Anterior cingulate cortex (tissue), 58 donors: ENCODE measurements around the gene TMEM181.

Experiments used
- DNase-seq, 58 donors: peaks; one replicate each; lab custom pipeline; 2025; lab: John Stamatoyannopoulos, UW

Gene TMEM181

GRCh38 chr6:158559338-158559894 lies 475 bp upstream of the TMEM181 start:
- DNase-seq: no peak

DNA sequence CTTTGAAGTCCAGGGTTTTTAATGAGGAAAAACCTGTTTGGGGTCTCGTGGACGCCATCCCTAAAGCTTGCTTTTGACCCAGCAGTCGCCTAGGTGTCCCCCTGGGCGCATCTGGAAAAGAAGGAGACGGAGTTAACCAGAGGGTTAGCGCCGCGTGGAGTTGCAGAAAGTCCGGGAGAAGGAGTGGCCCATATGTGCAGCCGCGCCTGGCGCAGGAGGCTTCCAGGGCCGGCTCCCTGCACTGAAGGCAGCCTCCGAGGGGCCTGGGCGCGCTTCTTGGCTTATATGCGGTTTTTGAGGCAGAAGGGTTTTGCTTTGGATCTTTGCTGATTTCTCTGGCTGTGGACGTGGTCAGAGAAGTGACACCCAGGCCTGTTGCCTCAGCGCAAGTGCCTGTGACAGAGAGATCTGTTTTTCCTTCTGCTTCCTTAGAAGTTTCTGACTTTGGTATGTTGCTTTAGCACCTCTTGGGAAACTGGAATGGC lies 987 bp downstream of the TMEM181 start:
- no peak for DNase-seq

DNA sequence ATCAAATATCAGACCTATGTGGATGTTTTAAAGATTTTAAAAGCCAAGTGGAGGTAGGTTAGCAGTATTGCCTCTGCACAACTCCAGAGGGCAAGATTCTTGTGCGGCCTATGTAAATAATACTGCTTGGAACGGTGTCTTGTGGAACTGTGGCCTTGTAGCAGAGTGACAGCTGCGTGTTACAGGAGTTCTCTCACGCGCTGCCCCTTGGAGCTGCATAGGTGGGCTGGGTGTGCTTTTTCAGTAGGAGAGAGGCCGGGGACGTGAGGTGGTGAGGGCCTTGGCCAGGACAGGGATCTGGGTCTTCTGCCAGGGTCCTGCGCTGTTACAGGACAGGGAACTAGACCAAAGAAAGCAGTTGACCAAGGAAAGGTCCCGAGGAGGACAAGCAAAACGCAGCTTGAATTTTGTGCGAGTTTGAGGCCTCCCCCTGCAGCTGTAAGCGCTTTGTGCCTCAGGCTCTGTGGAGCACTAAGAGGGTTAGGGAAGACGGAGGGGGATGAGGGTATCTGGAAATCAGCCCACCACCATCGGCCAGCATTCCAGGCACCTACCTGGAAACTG lies 1.5 kb downstream of the TMEM181 start:
- no peak for DNase-seq

GRCh38 chr6:158561938-158562337 lies 2.0 kb downstream of the TMEM181 start:
- DNase-seq: no peak

GRCh38 chr6:158564243-158565121 lies 4.6 kb downstream of the TMEM181 start:
- DNase-seq: no peak

- no peak for DNase-seq
These were observed 5.2 kb downstream of the TMEM181 start for GRCh38 chr6:158565122-158565429.

DNA sequence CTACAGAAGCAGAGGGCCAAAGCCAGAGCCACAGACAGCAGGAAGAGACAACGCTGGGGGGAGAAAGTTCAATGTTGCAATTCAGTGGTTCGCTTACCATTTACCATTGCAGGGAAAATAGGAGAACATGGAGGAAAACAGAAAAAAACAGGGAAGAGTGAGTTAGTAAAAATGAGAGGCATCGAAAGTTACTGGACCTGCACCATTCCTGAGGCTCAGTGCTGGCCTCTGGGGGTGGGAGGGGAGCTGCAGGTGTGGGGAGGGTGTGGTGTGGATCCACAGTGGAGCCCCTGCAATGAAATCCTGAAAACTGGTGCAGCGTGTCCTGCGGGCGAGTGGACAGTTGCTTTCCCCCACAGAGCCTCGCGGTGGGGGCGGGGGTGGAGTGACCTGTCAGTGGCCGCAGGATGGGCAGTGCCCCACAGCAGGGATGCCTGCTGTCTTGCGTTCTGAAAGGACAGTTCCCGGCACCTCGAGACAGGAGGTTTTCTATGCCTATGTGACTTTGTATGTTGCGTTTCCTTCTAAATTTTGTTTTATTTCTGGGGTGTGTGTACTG lies 5.7 kb downstream of the TMEM181 start:
- DNase-seq: no peak

DNA sequence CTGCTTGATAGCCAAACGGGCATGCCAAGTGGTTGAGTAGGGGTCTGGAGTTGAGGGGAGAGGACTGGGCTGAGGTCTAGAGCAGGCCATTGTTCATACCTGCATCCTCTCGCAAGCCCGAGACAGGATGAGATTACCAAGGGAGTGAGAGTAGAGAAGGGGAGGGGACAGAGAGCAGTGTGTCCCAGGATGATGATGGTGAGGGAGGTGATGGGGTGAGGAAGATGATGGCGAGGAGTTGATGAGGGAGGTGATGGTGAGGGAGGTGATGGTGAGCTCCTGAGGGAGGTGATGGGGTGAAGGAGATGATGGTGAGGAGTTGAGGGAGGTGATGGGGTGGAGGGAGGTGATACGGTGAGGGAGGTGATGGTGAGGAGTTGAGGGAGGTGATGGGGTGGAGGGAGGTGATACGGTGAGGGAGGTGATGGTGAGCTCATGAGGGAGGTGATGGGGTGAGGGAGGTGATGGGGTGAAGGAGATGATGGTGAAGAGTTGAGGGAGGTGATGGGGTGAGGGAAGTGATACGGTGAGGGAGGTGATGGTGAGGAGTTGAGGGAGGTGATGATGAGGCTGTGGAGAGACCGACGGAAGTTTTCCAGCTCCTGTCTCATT lies 6.4 kb downstream of the TMEM181 start:
- DNase-seq: no peak

DNA sequence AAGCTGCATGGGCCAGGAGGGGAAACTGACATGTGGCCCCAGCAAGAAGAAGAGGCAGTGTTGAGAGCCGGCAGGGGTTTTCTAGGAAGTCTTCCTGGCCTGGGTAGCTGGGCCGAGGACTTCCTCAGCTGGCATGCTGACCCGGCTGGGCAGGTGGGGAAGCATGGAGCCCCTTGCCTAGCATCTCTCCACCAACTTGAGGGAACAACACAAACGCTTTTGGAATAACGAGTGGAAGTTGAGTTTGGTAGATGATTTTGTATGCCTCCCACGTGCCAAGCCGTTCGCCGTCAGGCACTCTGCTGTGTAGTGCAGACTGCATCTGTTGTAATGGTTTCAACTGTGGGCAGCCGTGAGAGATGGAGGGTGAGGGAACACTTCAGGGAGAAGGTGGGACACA lies 7.3 kb downstream of the TMEM181 start:
- DNase-seq: peak in 18 of 58 donors; percentile 4 to 51 (median 16)

DNA sequence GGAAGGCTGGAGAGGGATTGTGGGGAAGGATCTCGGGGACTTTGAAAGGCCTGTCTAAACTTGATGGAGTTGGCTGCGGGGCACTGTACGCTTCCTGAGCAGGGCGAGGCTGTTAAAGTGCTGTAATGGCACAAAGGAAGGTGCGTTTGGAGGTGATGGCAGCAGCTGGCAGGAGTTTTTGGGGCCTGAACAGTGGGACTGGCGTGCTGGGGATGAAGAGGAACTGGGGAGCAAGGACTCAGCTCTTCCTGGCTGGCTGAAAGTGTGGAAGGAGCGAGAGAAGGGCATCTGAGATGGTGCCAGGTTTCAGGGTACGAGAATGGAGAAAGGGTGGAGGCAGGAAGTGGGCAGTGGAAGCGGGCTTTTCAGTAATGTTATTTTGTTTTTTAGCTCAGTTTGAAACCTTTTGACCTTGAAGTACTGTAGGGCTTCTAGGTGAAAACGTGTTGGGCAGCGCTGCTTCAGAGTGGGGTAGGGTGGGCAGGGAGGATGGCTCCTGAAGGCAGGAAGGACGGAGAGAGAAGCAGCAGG lies 8.0 kb downstream of the TMEM181 start:
- no peak for DNase-seq

DNA sequence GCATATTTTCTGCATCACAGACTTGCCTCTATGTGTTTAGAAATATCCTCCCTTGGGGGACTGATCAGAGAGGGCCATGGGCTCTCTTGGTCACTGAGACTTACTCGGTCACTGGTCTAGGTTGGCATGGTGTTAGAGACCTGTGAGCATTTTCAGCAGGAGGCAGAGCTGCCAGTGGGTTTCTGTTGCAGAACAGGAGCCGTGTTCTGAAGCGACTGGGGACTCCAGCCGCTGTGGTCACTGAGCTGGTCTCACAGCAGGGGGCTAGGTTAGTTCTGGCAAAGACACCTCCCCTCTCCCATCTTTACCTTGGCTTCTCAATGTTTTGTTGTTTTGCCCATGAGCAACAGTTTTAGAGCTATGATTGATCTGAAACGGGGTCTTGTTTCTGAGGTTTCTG lies 8.7 kb downstream of the TMEM181 start:
- no peak for DNase-seq

DNA sequence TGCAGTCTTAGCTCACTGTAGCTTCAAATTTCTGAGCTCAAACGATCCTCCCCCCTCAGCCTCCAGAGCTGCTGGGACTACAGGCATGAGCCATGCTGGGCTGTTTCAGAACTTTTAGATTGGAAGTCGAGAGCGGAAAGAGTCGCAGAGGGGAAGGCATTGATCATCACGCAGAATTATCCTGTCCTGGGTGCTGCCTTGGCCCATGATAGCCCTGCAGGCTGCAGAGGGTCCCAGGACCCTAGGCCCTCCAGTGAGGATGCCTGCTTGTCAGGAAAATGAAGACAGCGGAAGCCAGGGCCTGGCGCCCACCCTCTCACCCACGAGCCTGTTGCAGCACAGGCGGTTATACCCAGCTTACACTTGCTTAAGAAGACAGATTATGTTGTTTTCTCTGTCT lies 9.1 kb downstream of the TMEM181 start:
- DNase-seq: no peak

GRCh38 chr6:158570681-158570962 lies 10.7 kb downstream of the TMEM181 start:
- no peak for DNase-seq

DNA sequence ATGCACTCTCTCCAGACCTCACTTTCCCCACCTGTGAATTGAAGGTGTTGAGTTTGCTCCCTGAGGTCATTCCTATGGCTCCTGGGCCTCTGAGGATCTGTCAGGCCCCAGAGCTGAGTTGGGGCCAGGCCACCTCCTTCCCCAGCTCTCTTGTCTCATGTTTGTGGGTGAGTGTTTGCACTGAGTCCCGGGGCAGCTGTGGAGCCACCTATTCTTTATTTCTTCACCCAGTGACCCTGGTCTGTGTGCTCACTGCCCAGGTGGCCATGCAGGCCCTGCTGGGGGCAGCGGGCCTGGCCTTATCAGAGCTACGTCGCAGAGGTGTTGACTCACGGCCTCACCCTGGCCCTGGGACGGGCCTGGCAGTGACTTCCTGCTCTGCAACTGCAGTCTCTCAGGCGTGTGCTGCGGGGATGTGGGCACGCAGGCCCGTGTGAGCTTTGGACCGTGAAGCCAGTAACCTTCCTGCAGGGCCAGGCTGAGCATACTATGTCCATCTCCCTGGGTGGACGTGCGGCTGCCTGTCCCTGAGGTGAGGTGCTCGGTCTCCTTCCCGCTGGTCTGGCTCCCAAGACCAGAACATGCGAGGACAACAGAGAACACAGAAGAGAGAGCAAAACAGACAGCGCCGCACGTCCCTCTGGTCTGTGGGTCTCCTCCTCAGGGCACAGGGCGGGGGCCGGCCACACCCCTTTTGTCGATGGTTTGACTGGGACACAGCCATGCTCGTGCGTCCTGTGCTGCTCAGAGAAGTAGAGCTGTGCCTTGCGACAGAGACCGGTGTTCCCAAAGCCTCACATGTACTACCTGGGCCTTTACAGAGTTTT lies 12.1 kb downstream of the TMEM181 start:
- DNase-seq: no peak

DNA sequence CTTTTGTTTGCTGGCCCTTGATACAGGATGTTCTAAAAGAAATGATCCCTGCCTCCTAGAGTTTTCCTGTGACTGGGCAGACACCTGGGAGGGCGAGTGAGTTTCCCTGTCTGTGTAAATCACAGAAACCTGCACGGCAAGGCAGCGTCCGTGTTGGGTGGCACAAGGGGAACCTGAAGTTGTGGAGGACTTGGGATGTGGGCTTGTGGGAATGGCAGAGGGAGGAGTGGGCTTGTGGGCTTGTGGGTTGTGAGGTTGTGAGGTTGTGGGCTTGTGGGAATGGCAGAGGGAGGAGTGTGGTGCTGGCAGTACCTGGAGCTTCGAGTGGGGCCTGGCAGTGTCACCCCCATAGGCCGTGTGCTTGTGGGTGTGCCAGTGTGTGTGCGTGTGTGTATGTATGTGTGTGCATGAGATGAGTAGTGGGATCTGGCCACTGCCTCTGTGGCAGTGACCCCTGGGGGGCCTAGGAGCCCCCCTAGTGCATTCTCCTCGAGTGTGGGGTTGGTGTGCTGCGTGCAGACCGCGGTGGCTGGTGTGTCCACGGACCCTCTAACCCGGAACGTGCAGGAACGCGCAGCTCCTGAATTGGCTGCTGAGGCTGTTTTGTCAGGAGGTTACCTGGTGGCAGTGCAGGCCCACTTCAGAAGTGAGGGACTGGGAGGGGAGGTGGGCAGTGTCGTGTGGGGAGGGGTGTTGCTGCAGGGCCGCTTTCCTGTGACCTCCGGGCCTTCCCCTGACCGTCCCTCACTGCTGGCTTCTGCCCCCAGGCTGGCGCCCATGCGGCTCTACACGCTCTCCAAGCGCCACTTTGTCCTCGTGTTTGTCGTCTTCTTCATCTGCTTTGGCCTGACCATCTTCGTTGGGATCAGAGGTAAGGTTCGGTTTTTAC lies 13.0 kb downstream of the TMEM181 start:
- DNase-seq: no peak

DNA sequence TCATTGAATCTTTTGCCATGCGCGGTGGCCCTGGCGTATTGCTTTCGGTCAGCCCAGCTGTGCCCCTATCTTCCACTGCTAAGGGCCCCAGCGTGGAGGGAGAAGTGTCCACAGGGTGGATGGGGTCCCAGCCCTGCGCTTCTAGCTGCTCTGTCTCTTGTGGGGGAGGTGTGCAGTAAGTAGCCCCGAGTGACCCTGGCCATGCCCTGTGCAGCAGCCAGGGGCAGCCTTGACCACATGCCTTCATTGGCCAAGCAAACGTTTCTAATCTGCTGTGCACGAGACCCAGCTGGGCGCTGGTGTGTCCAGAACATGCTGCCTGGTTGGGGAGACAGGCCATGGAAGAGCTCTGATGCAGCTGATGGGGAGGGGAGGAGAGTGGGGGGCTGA lies 13.6 kb downstream of the TMEM181 start:
- DNase-seq: no peak

- no peak for DNase-seq
These were observed 14.9 kb downstream of the TMEM181 start for GRCh38 chr6:158574800-158575199.

DNA sequence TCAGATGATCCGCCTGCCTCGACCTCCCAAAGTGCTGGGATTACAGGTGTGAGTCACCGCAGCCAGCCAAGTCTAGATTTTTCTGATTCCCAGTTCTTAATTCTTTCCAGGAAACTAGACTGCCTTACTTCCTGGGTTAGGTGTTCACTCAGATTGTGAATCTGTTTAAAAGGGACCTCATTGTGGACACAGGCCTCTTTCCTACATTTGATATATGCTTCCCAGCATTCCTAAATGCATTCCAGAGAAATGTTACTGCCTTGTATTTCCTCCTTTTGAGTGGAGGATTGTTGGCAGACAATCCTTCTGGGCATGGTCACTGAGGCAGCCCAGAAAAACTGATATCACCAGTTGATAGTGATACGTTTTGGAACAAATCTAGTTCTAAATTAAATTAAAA lies 15.7 kb downstream of the TMEM181 start:
- no peak for DNase-seq

DNA sequence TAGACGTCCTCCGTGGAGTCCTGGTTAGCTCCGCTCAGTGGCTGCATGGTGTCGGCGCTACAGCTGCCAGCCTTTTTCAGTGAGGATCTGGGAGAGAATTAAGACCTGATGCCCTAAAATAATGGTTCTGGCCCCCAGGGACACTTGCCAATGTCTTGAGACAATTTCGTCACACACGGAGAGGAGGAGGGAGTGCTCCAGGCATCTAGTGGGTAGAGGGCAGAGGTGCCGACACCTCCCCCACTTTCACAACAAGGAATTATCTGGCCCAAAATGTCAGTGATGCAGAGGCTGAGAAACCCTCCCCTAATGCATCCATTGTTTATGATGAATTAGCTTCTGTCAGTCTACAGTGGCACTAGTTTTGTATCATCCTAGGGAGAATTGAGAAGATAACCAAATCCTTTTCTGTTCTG lies 24.4 kb downstream of the TMEM181 start:
- DNase-seq: peak in 7 of 58 donors; percentile 5 to 37 (median 14)
